ENCODE measurements around the gene BCAS3. TPM values are rescaled to one million over a fixed set of nuclear protein-coding genes. Genes with fewer than 3 reads are reported as not detected.

The BCAS3 gene
- total RNA-seq, 2 donors from 2014 or later = 28.0 to 37.7 TPM

DNA sequence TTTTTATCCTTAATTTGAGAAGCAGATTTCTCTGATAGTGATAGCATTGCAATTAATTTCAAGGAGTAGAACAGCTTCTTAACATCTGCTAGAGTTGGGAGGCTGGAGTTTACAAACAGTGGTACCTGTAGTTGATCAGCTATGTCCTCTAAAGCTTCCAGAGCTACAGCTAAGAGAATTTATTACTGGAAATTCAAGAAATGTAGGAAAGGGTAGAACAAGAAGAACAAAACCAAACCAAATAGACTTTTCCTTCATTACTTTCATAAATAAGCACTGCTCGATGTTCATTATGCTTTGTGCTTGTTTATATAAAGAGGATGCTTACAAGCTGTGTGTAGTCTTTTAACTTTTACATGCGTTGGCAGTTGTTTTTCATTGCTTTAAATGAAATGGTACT is 388.4 kb downstream of the BCAS3 start:
- Mint-ChIP-seq H3K36me3 (ENCODE audit: low read depth) (no peaks in the 10 kb centered on the region), H3K4me3 (no peak overlapping the region), H3K27me3 (ENCODE audit: insufficient read depth) (no peaks in the 10 kb centered on the region), H3K4me1 (peaks cover 6% of the 10 kb centered on the region), H3K9me3 (no peaks in the 10 kb centered on the region), H3K27ac (no peak overlapping the region)
- no peaks in the 10 kb centered on the region for H3K9me3 ChIP-seq (ENCODE audit: control insufficient read depth, low read length)
- H3K27me3 ChIP-seq (ENCODE audit: control insufficient read depth, insufficient read depth, low read length, poor library complexity, severe bottlenecking) = no peaks in the 10 kb centered on the region
- no peaks in the 10 kb centered on the region for H3K36me3 ChIP-seq (ENCODE audit: control insufficient read depth, insufficient read depth, low read length)
- no peak overlapping the region for H3K9ac ChIP-seq (ENCODE audit: extremely low read depth, low read length, poor library complexity, severe bottlenecking)
- WGBS, 2 experiments (ENCODE audit: insufficient coverage in 1 of 2, insufficient read length in 1 of 2) = 78% methylated on average over 2 of the region's 2 CpGs; no CpG with 5 or more reads in 1 of the 2 experiments
- no peak overlapping the region for H3K27ac ChIP-seq (ENCODE audit: low read depth, low read length)
- no peaks in the 10 kb centered on the region for H3K4me1 ChIP-seq (ENCODE audit: control insufficient read depth, insufficient read depth, low read length)
- TF ChIP-seq, protein P1, sequence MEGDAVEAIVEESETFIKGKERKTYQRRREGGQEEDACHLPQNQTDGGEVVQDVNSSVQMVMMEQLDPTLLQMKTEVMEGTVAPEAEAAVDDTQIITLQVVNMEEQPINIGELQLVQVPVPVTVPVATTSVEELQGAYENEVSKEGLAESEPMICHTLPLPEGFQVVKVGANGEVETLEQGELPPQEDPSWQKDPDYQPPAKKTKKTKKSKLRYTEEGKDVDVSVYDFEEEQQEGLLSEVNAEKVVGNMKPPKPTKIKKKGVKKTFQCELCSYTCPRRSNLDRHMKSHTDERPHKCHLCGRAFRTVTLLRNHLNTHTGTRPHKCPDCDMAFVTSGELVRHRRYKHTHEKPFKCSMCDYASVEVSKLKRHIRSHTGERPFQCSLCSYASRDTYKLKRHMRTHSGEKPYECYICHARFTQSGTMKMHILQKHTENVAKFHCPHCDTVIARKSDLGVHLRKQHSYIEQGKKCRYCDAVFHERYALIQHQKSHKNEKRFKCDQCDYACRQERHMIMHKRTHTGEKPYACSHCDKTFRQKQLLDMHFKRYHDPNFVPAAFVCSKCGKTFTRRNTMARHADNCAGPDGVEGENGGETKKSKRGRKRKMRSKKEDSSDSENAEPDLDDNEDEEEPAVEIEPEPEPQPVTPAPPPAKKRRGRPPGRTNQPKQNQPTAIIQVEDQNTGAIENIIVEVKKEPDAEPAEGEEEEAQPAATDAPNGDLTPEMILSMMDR (conservative IDR thresholded peaks at IDR 0.05) = no peak
- no peak overlapping the region for H3K4me3 ChIP-seq (ENCODE audit: low read length)
- DNase-seq = no peak

DNA sequence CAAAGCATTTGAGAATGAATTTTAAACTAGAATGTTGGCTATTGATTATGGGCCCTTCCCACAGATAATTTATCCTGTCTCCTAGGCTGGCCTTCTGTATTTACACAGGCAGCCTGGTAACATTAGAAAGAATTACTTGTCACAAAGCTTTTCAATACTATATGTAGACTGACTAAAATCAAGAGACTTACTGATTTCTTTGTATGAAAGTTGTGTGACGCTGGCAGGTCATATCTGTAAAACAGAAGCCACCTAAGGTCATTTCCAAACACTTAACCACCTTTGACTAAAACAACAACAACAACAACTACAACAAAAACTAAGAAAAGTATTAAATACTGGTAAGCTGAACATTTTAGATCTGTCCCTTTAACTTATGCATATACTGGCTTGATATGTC is 393.0 kb downstream of the BCAS3 start:
- Histone ChIP-seq H3K9ac (ENCODE audit: extremely low read depth, low read length, poor library complexity, severe bottlenecking) (no peak overlapping the region), H3K27ac (ENCODE audit: low read depth, low read length) (no peak overlapping the region), H3K36me3 (ENCODE audit: control insufficient read depth, insufficient read depth, low read length) (no peaks in the 10 kb centered on the region), H3K9me3 (ENCODE audit: control insufficient read depth, low read length) (no peaks in the 10 kb centered on the region), H3K27me3 (ENCODE audit: control insufficient read depth, insufficient read depth, low read length, poor library complexity, severe bottlenecking) (no peaks in the 10 kb centered on the region), H3K4me1 (ENCODE audit: control insufficient read depth, insufficient read depth, low read length) (no peaks in the 10 kb centered on the region), H3K4me3 (ENCODE audit: low read length) (no peak overlapping the region)
- no peak for DNase-seq
- Mint-ChIP-seq H3K27ac (no peak overlapping the region), H3K9me3 (no peaks in the 10 kb centered on the region), H3K36me3 (ENCODE audit: low read depth) (no peaks in the 10 kb centered on the region), H3K27me3 (ENCODE audit: insufficient read depth) (no peaks in the 10 kb centered on the region), H3K4me1 (peaks cover 8% of the 10 kb centered on the region), H3K4me3 (no peak overlapping the region)
- no CpG with 5 or more reads among the region's 1 CpG for WGBS, 2 experiments (ENCODE audit: insufficient coverage in 1 of 2, insufficient read length in 1 of 2)
- TF ChIP-seq, protein P1 (conservative IDR thresholded peaks at IDR 0.05) = no peak

DNA sequence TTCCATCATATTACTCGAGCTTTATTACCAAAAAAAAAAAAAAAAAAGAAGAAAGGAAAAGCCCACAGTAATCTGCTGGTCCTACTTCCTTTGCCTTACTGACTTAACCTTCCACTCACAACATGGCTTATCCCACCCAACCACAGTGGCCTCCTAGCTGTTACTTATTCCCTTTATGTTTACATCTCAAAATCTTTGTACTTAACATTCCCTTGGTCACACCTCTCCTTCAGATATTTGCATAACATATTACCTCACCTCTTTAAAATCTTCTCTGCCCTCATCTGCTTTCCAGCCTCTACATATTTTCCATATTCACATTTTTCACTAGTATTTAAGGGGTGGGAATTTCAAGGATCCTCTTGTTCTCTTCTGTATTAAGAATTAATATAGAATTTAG is 395.0 kb downstream of the BCAS3 start:
- DNase-seq = peak; percentile 58
- no peak overlapping the region for H3K9ac ChIP-seq (ENCODE audit: extremely low read depth, low read length, poor library complexity, severe bottlenecking)
- TF ChIP-seq, protein P1 (conservative IDR thresholded peaks at IDR 0.05) = no peak
- H3K9me3 Mint-ChIP-seq = no peaks in the 10 kb centered on the region
- no peaks in the 10 kb centered on the region for H3K4me1 ChIP-seq (ENCODE audit: control insufficient read depth, insufficient read depth, low read length)
- no peak overlapping the region for H3K27ac Mint-ChIP-seq
- no peak overlapping the region for H3K4me3 Mint-ChIP-seq
- no peak overlapping the region for H3K27ac ChIP-seq (ENCODE audit: low read depth, low read length)
- no peak overlapping the region for H3K4me3 ChIP-seq (ENCODE audit: low read length)
- H3K4me1 Mint-ChIP-seq = peaks cover 8% of the 10 kb centered on the region
- H3K36me3 ChIP-seq (ENCODE audit: control insufficient read depth, insufficient read depth, low read length) = no peaks in the 10 kb centered on the region
- H3K36me3 Mint-ChIP-seq (ENCODE audit: low read depth) = peaks cover 10% of the 10 kb centered on the region
- WGBS, 2 experiments (ENCODE audit: insufficient coverage in 1 of 2, insufficient read length in 1 of 2) = 50 to 88% methylated on average over 1 of the region's 1 CpG
- H3K27me3 Mint-ChIP-seq (ENCODE audit: insufficient read depth) = no peaks in the 10 kb centered on the region
- no peaks in the 10 kb centered on the region for H3K9me3 ChIP-seq (ENCODE audit: control insufficient read depth, low read length)
- no peaks in the 10 kb centered on the region for H3K27me3 ChIP-seq (ENCODE audit: control insufficient read depth, insufficient read depth, low read length, poor library complexity, severe bottlenecking)
